ENCODE results near the gene TCHP.

DNA sequence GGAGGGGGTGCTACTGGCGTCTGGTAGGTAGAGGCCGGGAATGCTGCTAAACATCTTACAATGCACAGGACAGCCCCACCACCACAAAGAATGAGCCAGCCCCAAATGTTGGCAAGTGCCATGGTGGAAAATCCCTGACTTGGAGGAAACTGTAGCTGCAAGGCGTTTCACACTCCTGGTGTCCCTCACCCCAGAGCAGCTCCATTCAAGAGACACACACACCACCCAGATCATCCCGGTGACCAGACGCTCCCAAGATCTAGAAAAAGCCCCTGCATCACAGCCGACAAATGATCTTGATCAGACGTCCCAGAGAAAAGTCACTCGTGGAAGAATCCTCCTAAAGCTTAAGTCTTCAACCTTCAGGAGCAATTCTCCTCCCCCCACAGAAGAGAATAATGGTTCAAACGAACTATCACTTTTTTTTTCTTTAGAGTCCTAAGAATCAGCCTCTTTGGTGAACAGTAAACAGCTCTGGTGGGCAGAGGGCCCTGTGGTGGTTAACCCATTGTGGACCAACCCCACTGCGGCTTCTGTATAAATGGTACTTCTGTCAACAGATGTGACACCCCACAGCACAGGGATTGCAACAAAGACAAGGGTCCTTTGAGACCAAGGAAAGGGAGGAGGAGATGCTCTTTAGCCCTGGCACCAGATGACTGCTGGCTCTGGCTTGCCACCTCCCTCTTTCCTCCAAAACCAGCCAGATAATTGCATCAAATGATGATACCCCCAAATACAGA lies 22.4 kb upstream of the TCHP start:
- TF ChIP-seq, protein P1, sequence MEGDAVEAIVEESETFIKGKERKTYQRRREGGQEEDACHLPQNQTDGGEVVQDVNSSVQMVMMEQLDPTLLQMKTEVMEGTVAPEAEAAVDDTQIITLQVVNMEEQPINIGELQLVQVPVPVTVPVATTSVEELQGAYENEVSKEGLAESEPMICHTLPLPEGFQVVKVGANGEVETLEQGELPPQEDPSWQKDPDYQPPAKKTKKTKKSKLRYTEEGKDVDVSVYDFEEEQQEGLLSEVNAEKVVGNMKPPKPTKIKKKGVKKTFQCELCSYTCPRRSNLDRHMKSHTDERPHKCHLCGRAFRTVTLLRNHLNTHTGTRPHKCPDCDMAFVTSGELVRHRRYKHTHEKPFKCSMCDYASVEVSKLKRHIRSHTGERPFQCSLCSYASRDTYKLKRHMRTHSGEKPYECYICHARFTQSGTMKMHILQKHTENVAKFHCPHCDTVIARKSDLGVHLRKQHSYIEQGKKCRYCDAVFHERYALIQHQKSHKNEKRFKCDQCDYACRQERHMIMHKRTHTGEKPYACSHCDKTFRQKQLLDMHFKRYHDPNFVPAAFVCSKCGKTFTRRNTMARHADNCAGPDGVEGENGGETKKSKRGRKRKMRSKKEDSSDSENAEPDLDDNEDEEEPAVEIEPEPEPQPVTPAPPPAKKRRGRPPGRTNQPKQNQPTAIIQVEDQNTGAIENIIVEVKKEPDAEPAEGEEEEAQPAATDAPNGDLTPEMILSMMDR (conservative IDR thresholded peaks at IDR 0.05; ENCODE audit: low read length), result no peak
- TF ChIP-seq EZH2phosphoT487 (IDR thresholded peaks at IDR 0.05; ENCODE audit: borderline replicate concordance, low read depth, low read length), result no peak
